Astrocyte of the cerebellum (primary cell): ENCODE measurements around the gene ADARB2.

ENCODE experiments used
- DNase-seq: peaks from one replicate; pipeline ENCODE4 v3.0.0-alpha.2; 2011; ENCODE audit warnings: low read depth
- H3K4me3 ChIP-seq: 2 replicates; pipeline ENCODE4 v1.5.1; 2011; ENCODE audit warnings: mild to moderate bottlenecking, low read depth, low read length, moderate library complexity
- CTCF ChIP-seq: IDR thresholded peaks from 2 replicates; pipeline ENCODE4 v1.5.1; 2012; ENCODE audit warnings: low read length, low read depth, moderate library complexity, mild to moderate bottlenecking; ENCODE audit errors: missing control alignments
- in situ Hi-C: cut with HindIII; loops from 2 replicates; pipeline ENCODE4 v1.10.0; 2017; ENCODE audit warnings: low sequenced_read_pairs

The ADARB2 gene

DNA sequence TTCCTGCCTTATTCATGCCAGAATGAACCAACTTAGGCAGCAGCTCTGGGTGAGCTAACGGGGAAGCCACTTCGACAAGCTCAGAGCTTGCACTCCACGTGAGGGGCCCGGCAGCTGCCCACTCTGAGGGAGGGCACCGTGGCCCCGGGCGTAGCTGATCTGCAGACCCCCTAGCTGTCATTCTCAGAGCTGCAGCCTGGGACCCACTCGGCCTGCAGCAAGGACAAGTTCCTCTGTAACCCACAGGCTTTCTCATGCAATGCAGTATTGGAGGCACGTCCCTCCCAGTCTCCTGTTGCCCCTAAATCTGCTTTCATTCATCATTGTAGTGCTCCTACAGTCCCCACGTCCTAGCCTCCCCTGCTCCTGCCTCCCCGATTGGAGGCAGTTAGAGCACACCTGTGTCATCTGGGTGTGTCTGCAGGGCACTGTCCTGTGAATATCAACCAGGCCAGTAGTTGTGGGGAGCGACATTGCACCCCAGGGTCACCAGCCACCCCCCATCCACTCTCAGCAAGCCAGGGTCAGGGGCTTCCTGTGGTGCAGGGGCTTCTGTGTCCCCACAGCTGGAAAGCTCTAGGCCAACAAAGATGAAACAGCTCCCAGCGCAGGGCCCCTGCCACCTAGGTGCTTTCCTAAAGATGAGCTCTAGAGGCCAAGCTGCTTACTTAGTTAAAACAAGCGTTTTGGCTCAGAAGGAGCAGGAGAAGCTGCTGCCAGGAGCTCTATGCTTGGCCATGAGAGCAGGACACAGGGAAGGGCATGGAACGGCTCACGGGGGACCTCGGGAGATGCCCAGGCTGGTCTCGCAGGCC is 333.6 kb downstream of the ADARB2 start:
- no peak for TF ChIP-seq CTCF
- no peak for DNase-seq
- in situ Hi-C loops = no loop called here
- no peak overlapping the region for H3K4me3 ChIP-seq

DNA sequence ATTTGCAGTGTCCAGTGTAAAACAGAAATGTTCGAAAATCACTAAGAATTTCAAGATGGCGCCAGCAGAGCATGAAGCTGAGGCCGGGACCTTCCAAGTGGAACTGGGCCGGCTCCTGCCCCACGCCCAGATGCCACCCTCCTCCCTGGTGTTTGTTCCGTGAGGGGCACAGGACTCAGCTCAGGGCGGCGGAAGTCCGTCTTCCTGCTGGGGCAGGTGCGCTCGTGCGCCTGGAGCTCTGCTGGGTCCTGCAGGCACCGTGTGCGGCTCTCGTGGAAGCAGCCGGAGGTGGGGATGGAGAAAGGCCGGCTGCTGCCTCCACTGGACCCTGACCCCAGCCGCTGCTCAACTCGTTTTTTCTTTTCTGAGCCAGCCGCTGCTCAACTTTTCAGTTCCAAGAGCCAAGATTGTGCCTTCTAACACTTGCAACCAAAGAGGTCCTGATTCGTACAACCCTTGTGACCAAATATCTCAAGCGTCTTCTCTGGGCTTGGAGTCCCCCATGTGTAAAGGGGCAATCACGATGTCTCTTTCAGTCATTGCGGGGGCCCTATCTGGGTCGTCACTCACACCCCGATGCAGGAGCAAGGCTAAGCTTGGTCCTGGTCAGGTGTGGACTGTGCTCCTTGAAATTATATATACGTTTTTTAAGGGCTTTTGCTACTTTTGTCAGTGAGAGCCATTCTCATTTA is 334.4 kb downstream of the ADARB2 start:
- in situ Hi-C loops = no loop called here
- TF ChIP-seq CTCF = no peak
- no peak for DNase-seq

DNA sequence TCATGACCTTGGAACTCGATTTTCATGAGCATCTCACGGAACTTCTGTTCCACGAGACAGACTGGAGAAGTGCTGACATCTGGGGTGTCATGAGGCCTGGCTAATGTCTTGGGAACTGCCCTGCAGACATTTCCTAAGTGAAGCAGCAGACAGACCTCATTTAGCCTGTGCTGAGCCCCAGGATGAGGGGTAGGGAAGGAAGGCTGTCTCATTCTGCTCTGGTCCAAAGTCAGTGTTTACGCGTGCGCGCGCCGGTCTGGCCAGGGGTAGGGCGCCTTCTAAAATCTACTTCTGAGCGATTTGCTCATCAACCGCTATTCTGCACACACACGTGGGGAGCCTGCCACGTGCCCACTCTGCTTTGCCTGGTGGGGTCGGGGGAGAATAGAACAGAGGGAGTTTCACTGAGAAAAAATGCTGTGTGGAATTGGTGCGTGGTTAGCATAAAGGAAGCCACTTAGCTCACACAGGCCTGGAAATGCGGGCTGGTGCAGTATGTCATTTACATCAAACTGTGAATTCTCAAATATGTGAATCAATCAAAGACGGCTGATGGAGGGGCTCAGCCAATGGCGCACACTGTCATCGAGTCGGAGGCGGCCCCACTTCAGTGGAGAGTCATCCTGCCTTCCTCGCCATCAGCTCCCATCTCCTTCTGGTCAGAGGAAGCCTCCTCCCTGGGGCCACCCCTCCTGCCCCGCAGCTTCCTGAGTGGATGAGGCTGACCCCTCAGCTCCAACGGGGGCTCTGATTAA is 335.1 kb downstream of the ADARB2 start:
- TF ChIP-seq CTCF = no peak
- in situ Hi-C loops = no loop called here
- no peak overlapping the region for H3K4me3 ChIP-seq
- no peak for DNase-seq

More for the DNA sequence above, 334.4 kb downstream of the ADARB2 start:
- H3K4me3 ChIP-seq = no peak overlapping the region

GRCh38 chr10:1401071-1401965 is 336.0 kb downstream of the ADARB2 start:
- no peak overlapping the region for H3K4me3 ChIP-seq
- in situ Hi-C loops = no loop called here
- no peak for TF ChIP-seq CTCF
- no peak for DNase-seq

DNA sequence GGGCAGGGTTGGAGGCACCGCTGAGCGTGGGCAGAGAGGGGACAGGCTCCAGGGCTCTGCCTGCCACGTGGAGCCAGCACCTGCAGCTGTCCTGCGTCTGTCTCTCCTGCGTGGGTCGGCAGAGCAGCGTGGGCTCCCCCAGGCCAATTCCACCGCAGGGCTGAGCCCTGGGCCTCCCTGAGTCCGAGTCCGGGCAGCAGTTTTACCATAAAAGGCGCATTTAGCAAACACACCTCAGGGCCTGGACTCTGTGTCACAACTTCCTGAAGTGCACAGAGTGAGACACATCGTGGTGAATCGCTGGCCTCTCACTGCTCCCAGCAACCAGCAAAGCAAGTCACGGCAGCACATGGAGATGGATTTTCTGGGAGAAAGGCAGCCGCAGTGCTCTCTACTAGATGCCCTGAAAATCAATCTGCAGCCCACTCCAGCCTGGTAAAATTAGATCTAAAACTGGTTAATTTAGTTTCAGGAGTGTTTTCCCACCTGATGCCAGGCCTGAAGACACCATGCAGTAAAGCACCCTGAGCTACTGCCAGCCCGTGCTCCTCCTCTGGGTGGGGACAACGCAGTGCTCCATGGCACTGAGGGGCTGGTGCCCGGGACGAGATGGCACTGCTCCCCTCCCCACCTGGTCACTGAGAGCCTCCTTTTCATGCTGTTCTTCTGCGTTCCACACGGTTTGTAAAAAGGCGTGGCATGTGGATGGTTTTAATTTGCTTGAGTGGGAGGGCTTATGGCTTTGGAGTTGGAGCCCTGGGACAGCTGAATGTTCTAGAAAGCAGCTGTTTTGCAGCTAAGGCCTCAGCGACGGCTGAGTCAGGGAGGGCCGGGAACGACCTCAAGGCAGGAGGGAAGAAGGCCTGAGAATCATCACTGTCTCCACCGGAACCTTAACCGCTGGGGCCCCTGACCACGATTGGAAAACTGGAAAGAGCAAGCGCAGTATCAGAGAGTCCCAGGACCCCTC is 336.9 kb downstream of the ADARB2 start:
- H3K4me3 ChIP-seq = no peak overlapping the region
- DNase-seq = no peak
- no peak for TF ChIP-seq CTCF
- in situ Hi-C loops = no loop called here
